Brain microvascular endothelial cell (primary cell): ENCODE results near the gene CDK10.

ENCODE experiments used
- DNase-seq: peaks from one replicate; pipeline ENCODE4 v3.0.0-alpha.2; 2020
- H3K27ac ChIP-seq: fragments of 250-450 bp; sonication (Bioruptor Pico); 2 replicates; pipeline ENCODE4 v1.5.1; 2020; ENCODE audit warnings: mild to moderate bottlenecking, moderate library complexity
- H3K27me3 ChIP-seq: fragments of 250-450 bp; sonication (Bioruptor Pico); replicated peaks from 2 replicates; pipeline ENCODE4 v1.5.1; 2020; ENCODE audit warnings: mild to moderate bottlenecking
- H3K36me3 ChIP-seq: fragments of 250-450 bp; sonication (Bioruptor Pico); replicated peaks from 2 replicates; pipeline ENCODE4 v1.5.1; 2020; ENCODE audit warnings: mild to moderate bottlenecking
- H3K4me3 ChIP-seq: 2 replicates; pipeline ENCODE4 v1.5.1; 2011; ENCODE audit warnings: low read depth, mild to moderate bottlenecking, control low read depth, low read length, moderate library complexity
- CTCF ChIP-seq: IDR thresholded peaks from 2 replicates; pipeline ENCODE4 v1.5.1; 2011; ENCODE audit warnings: low read depth, mild to moderate bottlenecking, moderate library complexity, low read length, control low read depth, inconsistent platforms; ENCODE audit errors: missing control alignments
- in situ Hi-C: cut with HindIII; loops from 2 replicates; pipeline ENCODE4 v1.10.0; 2017; ENCODE audit warnings: low sequenced_read_pairs, low pct_ligation_motif_present

CDK10 gene

GRCh38 chr16:89742948-89743347 is 56.5 kb downstream of the CDK10 start:
- Histone ChIP-seq H3K36me3 (peaks cover 30% of the 10 kb centered on the region), H3K27ac (no peak overlapping the region)
- TF ChIP-seq CTCF = no peak

GRCh38 chr16:89744813-89745212 is 58.3 kb downstream of the CDK10 start:
- no peaks in the 10 kb centered on the region for H3K27me3 ChIP-seq
- H3K4me3 ChIP-seq = no peak overlapping the region
- no peak for DNase-seq
- H3K36me3 ChIP-seq = peaks cover 16% of the 10 kb centered on the region
- in situ Hi-C loops = no loop called here
- no peak overlapping the region for H3K27ac ChIP-seq
- TF ChIP-seq CTCF = no peak

More at GRCh38 chr16:89742948-89743347, 56.5 kb downstream of the CDK10 start:
- Histone ChIP-seq H3K27me3 (no peaks in the 10 kb centered on the region), H3K4me3 (no peak overlapping the region)
- in situ Hi-C loops = no loop called here
- DNase-seq = no peak
